ENCODE data around the gene MYH15. TPM values are rescaled to one million over a fixed set of nuclear protein-coding genes. Genes with fewer than 3 reads are reported as not detected.

The MYH15 gene
- total RNA-seq, 1 donor: under 0.01 TPM

DNA sequence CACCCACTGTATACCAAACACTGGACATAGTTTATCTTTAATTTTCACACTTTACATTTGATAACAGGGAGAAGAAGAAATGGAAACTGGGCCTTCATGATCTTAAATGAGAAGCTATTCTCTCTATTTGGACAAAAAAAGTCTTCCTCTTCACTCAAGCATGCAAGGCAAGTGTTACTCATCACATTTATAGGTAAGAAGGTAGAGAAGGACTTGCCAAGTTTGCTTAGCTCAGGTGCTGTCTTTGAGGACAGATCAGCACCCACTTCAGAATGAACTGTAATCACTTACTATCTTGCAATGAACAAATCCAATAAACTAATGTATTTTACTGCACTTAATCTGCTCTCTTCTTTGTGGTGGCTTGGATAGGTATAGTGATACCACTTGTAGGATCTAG, 1.1 kb upstream of the MYH15 start:
- TF ChIP-seq, protein P1, sequence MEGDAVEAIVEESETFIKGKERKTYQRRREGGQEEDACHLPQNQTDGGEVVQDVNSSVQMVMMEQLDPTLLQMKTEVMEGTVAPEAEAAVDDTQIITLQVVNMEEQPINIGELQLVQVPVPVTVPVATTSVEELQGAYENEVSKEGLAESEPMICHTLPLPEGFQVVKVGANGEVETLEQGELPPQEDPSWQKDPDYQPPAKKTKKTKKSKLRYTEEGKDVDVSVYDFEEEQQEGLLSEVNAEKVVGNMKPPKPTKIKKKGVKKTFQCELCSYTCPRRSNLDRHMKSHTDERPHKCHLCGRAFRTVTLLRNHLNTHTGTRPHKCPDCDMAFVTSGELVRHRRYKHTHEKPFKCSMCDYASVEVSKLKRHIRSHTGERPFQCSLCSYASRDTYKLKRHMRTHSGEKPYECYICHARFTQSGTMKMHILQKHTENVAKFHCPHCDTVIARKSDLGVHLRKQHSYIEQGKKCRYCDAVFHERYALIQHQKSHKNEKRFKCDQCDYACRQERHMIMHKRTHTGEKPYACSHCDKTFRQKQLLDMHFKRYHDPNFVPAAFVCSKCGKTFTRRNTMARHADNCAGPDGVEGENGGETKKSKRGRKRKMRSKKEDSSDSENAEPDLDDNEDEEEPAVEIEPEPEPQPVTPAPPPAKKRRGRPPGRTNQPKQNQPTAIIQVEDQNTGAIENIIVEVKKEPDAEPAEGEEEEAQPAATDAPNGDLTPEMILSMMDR (IDR thresholded peaks at IDR 0.05; ENCODE audit: insufficient read depth, low read depth, low read length): no peak
- DNase-seq (ENCODE audit: low read depth): no peak
- H3K4me3 ChIP-seq (ENCODE audit: low read depth, low read length): no peak overlapping the region

DNA sequence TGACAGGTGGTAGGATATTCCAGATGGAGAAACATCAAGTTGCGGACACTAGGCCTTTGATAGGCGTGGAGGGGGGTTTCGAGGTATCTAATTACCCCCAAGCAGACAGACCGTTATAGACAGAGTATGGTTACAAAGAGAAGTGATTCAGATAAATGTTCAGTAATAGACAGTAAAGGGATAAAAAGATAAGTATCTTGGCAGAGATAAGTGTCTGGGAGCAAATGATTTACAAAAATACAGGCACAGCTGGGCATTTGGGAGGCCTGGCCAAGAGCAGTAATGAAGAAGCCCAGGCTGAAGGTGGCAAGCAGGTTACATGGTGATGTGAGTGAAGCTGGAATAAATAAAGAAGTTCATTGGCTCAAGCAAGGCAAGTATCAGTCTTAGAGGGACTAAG, 659 bp upstream of the MYH15 start:
- H3K4me3 ChIP-seq (ENCODE audit: low read depth, low read length): no peak overlapping the region
- no peak for DNase-seq (ENCODE audit: low read depth)
- TF ChIP-seq, protein P1 (IDR thresholded peaks at IDR 0.05; ENCODE audit: insufficient read depth, low read depth, low read length): no peak

DNA sequence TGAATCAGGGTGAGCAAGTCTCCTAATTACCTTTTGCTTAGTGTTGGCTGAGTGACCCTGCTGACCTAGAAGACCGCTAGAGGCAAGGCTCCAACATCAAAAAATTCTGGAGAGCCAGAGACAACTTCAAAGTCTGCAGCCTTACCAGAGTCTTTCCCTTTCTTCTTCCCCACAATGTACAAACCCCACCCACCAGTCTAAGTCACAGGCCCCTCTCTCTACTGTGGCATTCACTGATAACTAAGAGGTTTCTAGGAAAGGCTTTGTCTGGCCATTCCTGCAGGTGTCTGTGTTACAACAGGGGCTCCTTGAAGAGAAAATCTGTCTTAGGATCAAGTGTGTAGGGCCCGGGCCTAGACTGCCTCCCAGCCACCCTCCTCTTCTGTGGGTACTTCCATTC, 525 bp downstream of the MYH15 start:
- H3K4me3 ChIP-seq (ENCODE audit: low read depth, low read length): no peak overlapping the region
- DNase-seq (ENCODE audit: low read depth): no peak
- TF ChIP-seq, protein P1 (IDR thresholded peaks at IDR 0.05; ENCODE audit: insufficient read depth, low read depth, low read length): no peak

DNA sequence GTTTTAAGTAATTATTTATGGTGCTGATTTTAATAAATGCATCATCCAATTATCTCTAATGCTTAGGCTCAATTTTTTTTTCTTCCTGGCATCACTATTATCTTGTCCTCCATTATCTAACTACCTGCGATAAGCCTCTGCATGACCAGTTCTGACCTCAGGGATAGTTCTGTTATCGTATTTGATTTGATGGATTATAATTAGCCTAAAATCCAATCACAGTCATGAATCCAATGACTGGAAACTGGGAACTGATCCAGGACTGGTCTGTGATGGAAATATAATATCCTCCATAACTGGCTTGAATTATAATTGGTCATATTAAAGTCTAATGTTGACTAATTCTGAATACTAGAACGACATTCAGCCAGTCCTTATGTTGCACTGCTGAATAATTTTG, 1.1 kb downstream of the MYH15 start:
- no peak for DNase-seq (ENCODE audit: low read depth)
- TF ChIP-seq, protein P1 (IDR thresholded peaks at IDR 0.05; ENCODE audit: insufficient read depth, low read depth, low read length): no peak
- H3K4me3 ChIP-seq (ENCODE audit: low read depth, low read length): no peak overlapping the region

DNA sequence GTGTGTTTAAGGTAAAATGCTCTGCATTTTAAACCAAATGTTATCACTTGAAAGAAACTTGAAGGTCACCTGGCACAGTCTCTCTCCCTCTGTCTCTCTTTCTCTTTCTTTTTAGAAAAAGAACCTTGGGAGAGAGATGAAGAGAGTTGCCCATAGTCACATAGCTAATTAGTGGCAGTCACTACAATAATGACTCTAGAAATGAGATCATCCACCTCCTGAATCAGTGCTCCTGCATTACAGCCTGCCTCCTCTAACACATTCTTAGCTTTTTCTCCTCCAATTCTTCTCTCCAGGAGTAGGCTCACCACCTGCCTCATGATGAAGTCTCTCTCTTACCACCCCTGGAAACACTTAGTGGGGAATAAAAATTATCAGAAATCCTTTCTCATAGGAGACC, 2.5 kb downstream of the MYH15 start:
- TF ChIP-seq, protein P1 (IDR thresholded peaks at IDR 0.05; ENCODE audit: insufficient read depth, low read depth, low read length): no peak
- no peak for DNase-seq (ENCODE audit: low read depth)
- H3K4me3 ChIP-seq (ENCODE audit: low read depth, low read length): no peak overlapping the region

DNA sequence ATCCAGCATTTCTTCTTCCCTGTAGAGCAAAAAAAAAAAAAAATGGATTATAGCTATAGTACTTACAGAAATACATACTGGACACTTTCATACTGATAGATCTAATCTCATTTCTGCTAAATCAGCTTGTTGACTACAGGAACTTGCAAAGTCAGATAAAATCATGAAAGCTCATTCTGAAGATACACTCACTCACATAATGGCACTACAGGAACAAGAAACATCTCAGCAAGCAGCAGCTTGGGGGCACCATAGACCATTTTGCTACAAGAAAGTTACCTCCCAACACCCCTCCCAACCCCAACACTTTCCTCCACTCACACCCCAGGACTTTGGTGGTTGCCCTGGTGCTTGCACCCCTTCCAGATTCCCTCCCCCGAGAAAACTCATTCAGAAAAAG, 4.6 kb downstream of the MYH15 start:
- TF ChIP-seq, protein P1 (IDR thresholded peaks at IDR 0.05; ENCODE audit: insufficient read depth, low read depth, low read length): peak; percentile 9
- DNase-seq (ENCODE audit: low read depth): no peak
- H3K4me3 ChIP-seq (ENCODE audit: low read depth, low read length): no peak overlapping the region

DNA sequence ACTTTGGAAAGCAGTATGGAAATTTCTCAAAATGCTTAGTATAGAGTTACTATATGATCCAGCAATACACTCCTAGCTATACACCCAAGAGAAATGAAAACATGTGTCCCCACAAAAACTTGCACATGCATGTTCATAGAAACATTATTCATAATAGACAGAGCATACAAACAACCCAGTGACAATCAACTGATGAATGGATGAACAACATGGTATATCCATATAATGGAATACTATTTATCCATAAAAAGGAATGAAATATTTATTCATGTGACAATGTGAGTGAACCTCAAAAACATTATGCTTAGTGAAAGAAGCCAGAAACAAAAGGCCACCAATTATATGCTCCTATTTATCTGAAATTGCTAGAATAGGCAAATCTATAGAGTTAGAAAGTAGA, 6.7 kb downstream of the MYH15 start:
- H3K4me3 ChIP-seq (ENCODE audit: low read depth, low read length): no peak overlapping the region
- TF ChIP-seq, protein P1 (IDR thresholded peaks at IDR 0.05; ENCODE audit: insufficient read depth, low read depth, low read length): no peak
- DNase-seq (ENCODE audit: low read depth): no peak
